Brain microvascular endothelial cell (primary cell): ENCODE measurements around the gene PSMB7.

Source experiments
- DNase-seq: peaks from one replicate; pipeline ENCODE4 v3.0.0-alpha.2; 2020
- H3K27ac ChIP-seq: fragments of 250-450 bp; sonication (Bioruptor Pico); 2 replicates; pipeline ENCODE4 v1.5.1; 2020; ENCODE audit warnings: mild to moderate bottlenecking, moderate library complexity
- H3K27me3 ChIP-seq: fragments of 250-450 bp; sonication (Bioruptor Pico); replicated peaks from 2 replicates; pipeline ENCODE4 v1.5.1; 2020; ENCODE audit warnings: mild to moderate bottlenecking
- H3K36me3 ChIP-seq: fragments of 250-450 bp; sonication (Bioruptor Pico); replicated peaks from 2 replicates; pipeline ENCODE4 v1.5.1; 2020; ENCODE audit warnings: mild to moderate bottlenecking
- H3K4me3 ChIP-seq: 2 replicates; pipeline ENCODE4 v1.5.1; 2011; ENCODE audit warnings: low read depth, mild to moderate bottlenecking, control low read depth, low read length, moderate library complexity
- in situ Hi-C: cut with HindIII; loops from 2 replicates; pipeline ENCODE4 v1.10.0; 2017; ENCODE audit warnings: low sequenced_read_pairs, low pct_ligation_motif_present
- TF ChIP-seq, protein P1 (sequence below): IDR thresholded peaks from 2 replicates; pipeline ENCODE4 v1.5.1; 2011; ENCODE audit warnings: low read depth, mild to moderate bottlenecking, moderate library complexity, low read length, control low read depth, inconsistent platforms; ENCODE audit errors: missing control alignments

Gene PSMB7

DNA sequence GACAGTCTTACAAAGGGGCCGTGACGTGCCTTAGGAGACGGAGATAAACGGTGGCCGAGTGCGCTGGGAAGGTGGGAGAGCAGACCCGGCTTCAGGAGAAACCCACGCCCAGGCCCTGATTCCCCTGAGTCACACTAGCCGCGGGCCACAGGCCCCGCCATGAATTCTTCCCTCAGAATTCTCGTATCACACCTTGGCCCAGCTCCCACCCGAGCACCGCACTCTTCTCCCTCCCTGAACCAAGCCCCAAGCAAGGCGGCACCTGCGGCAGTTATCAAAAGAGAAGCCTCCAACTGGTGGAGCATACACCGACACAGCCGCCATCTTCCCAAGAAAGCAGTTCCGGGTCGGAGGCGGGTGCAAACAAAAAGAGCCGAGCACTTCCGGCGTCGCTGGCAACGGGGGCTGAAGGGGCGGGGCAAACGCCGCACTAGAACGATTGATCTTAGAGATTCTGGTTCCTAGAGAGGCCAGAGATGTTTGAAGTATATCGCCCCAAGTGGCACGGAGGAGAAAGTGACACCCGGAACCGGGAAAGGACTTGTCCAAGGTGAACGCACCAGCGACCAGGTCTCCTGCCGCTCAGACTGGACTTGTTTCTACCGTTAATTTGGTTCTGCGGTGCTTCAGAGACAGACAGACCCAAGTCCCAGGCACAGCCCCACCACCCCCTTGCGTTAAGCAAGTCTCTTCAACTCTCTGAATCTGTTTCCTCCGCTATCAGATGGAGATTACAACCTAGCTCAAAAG lies at the start of gene PSMB7:
Gene PSMB7, minus strand, starts transcription at position 341 of the 750 bp plus-strand sequence. Its CDS starts 17 bp downstream, at position 324.
- Histone ChIP-seq H3K27me3 (no peaks in the 10 kb centered on the region), H3K4me3 (peak within 1 kb of the TSS; percentile 100), H3K27ac (peak within 1 kb of the TSS; percentile 93), H3K36me3 (peaks cover 30% of the 10 kb centered on the region)
- TF ChIP-seq, protein P1, sequence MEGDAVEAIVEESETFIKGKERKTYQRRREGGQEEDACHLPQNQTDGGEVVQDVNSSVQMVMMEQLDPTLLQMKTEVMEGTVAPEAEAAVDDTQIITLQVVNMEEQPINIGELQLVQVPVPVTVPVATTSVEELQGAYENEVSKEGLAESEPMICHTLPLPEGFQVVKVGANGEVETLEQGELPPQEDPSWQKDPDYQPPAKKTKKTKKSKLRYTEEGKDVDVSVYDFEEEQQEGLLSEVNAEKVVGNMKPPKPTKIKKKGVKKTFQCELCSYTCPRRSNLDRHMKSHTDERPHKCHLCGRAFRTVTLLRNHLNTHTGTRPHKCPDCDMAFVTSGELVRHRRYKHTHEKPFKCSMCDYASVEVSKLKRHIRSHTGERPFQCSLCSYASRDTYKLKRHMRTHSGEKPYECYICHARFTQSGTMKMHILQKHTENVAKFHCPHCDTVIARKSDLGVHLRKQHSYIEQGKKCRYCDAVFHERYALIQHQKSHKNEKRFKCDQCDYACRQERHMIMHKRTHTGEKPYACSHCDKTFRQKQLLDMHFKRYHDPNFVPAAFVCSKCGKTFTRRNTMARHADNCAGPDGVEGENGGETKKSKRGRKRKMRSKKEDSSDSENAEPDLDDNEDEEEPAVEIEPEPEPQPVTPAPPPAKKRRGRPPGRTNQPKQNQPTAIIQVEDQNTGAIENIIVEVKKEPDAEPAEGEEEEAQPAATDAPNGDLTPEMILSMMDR: peak; percentile 88
- in situ Hi-C loops: no loop called here
- DNase-seq: peak; percentile 96

DNA sequence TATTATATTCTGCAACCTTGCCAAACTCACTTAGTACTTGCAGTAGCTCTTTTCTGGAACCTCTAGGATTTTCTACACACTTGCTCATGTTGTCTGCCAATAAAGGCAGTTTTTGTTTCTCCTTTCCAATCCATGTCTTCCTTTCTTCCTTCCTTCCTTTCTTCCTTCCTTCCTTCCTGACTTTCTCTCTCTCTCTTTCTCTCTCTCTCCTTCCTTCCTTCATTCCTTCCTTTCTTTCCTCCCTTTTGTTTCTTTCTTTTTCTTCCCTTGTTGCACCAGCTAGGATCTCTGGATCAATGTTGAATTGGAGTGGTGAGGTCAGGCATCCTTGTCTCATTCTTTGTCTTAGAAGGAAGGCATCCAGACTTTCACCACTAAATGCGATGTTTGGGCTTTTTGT lies 47.5 kb upstream of the PSMB7 start:
- Histone ChIP-seq H3K27ac (no peak overlapping the region), H3K36me3 (no peaks in the 10 kb centered on the region), H3K4me3 (no peak overlapping the region), H3K27me3 (peaks cover 4% of the 10 kb centered on the region)
- in situ Hi-C loops: no loop called here
- no peak for DNase-seq
- TF ChIP-seq, protein P1: no peak

DNA sequence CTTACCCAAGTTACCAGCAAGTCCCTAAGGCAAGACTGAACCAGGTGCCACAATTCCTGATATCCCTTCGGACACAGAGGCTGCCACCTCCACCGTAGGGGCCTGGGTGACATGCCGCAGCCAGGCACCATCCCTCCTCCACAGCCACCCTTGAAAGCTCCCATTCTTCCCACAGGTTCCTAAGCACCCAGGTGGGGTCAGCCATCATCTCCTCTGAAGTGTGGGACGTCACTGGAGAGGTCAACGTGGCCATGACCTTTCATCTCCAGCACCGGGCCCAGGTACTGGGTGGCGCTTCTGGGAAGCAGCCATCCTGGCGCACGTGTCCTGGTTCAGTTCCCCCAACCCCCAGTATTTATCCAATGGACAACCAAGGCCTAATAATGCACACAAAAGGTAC lies 43.2 kb upstream of the PSMB7 start:
- in situ Hi-C loops: no loop called here
- Histone ChIP-seq H3K4me3 (no peak overlapping the region), H3K27me3 (peaks cover 8% of the 10 kb centered on the region), H3K27ac (no peak overlapping the region), H3K36me3 (no peaks in the 10 kb centered on the region)
- DNase-seq: no peak
- TF ChIP-seq, protein P1: no peak

DNA sequence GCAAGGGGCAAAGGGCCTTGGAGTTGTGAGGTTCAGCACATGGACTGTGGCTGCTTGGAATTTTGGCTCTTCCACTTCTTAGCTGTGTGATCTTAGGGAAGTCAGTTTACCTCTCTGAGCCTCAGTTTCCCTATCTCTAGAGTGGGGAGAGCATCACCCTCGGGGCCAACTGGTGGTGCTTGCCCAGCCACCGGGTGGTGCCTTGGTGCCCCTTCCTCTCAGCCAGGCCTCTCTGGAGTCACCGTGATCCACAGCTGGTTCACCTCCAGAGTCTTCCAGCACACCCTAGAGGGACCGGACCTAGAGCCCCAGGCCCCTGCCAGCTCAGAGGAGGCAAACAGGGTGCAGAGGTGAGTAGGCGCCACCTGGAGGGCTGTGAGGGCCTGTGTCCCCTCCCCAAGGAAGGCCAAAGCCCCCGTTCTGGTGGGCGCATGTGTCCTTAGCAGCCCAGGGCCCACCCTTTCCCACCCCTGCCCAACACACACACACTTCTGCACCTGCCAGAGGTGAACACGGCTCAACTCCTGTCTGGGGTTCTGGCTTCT lies 42.7 kb upstream of the PSMB7 start:
- DNase-seq: no peak
- Histone ChIP-seq H3K36me3 (no peaks in the 10 kb centered on the region), H3K27me3 (peaks cover 12% of the 10 kb centered on the region), H3K27ac (no peak overlapping the region), H3K4me3 (no peak overlapping the region)
- TF ChIP-seq, protein P1: no peak
- in situ Hi-C loops: no loop called here

DNA sequence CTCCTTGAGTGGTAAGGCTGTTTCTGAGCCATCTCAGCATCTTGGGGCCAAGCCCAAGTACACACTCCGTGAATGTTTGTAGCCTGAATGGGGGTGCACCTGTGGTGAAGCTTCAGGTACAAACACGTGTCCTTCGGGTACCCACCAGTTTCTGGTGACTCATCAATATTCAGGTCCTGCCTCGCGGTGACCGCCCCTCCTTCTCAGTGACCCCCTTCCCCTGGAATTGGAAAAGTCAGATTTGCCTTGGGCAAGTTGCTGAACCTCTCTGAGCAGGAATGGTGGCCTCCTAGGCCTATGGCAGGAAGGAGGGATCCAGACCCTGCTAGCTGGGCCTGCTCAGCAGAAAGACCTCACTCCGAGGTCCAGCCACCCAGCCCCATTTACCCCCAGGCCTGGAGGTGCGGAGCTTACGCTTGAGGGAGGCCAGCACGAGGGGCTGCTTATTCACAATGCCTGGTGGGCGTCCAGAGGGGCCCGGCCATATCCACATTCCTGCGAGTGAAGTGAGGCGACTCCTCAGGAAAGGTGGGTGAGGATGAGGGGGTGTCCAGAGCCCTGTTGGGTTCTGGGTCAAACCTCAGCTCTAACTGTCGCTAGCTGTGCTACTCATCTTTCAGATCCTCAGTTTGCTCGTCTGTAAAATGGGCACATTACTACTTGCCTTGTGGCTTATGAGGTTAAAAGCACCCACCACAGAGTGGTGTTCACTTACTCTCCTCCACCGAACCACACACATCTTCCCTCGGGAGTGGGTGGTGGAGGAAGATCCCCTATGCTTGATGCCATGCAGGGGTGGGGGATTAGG lies 42.0 kb upstream of the PSMB7 start:
- TF ChIP-seq, protein P1: no peak
- H3K36me3 ChIP-seq: no peaks in the 10 kb centered on the region
- H3K27ac ChIP-seq: no peak overlapping the region
- H3K27me3 ChIP-seq: peaks cover 16% of the 10 kb centered on the region
- in situ Hi-C loops: no loop called here
- H3K4me3 ChIP-seq: no peak overlapping the region
- no peak for DNase-seq
